Fibroblast of lung (primary cell): Measurements from ENCODE around the gene FAAP24. TPM values are rescaled to one million over a fixed set of nuclear protein-coding genes. Genes with fewer than 3 reads are reported as not detected.

Experiments used
- DNase-seq, 2 donors: peaks; one replicate each; pipeline versions ENCODE4 v3.0.0 to v3.0.0-alpha.2; 2010; ENCODE audit warnings: low read depth in 2 of 2
- H2AFZ ChIP-seq: 2 replicates; pipeline ENCODE4 v1.5.1; 2012; ENCODE audit warnings: low read length, control low read depth, inconsistent platforms
- H3K27ac ChIP-seq: 2 replicates; pipeline ENCODE4 v1.5.1; 2011; ENCODE audit warnings: low read length, control low read depth; ENCODE audit not compliant: insufficient read depth
- H3K27me3 ChIP-seq: 2 replicates; pipeline ENCODE4 v1.5.1; 2011; ENCODE audit warnings: mild to moderate bottlenecking, low read length; ENCODE audit not compliant: control insufficient read depth, insufficient read depth
- H3K36me3 ChIP-seq: 2 replicates; pipeline ENCODE4 v1.5.1; 2011; ENCODE audit warnings: low read length; ENCODE audit not compliant: control insufficient read depth, insufficient read depth
- H3K4me1 ChIP-seq: 2 replicates; pipeline ENCODE4 v1.5.1; 2011; ENCODE audit warnings: low read length; ENCODE audit not compliant: control insufficient read depth, insufficient read depth; ENCODE audit errors: extremely low read depth
- H3K4me2 ChIP-seq: 2 replicates; pipeline ENCODE4 v1.5.1; 2011; ENCODE audit warnings: low read length, control low read depth; ENCODE audit not compliant: insufficient read depth; ENCODE audit errors: extremely low read depth
- H3K4me3 ChIP-seq, 4 experiments: fragments of 200-600 bp in 1 of 4; sonication (generic) in 1 of 4; replicated peaks in 1 of 4; 2 replicates each; pipeline ENCODE4 v1.5.1; 2011 to 2016; ENCODE audit warnings: low read length in 4 of 4, low read depth in 3 of 4, mild to moderate bottlenecking in 3 of 4, control low read depth in 2 of 4, inconsistent platforms in 1 of 4, mixed read lengths in 1 of 4; ENCODE audit not compliant: insufficient read depth in 1 of 4; ENCODE audit errors: control extremely low read depth in 1 of 4
- H3K79me2 ChIP-seq: 2 replicates; pipeline ENCODE4 v1.5.1; 2012; ENCODE audit warnings: mild to moderate bottlenecking, low read length, inconsistent platforms; ENCODE audit not compliant: control insufficient read depth, insufficient read depth
- H3K9ac ChIP-seq: 2 replicates; pipeline ENCODE4 v1.5.1; 2011; ENCODE audit warnings: mild to moderate bottlenecking, low read length, control low read depth; ENCODE audit not compliant: insufficient read depth
- H3K9me3 ChIP-seq: 2 replicates; pipeline ENCODE4 v1.5.1; 2012; ENCODE audit warnings: low read depth, low read length; ENCODE audit not compliant: control insufficient read depth, insufficient read depth
- H4K20me1 ChIP-seq: 2 replicates; pipeline ENCODE4 v1.5.1; 2011; ENCODE audit warnings: low read length; ENCODE audit not compliant: control insufficient read depth, insufficient read depth; ENCODE audit errors: extremely low read depth
- EZH2 ChIP-seq: IDR thresholded peaks from 2 replicates; pipeline ENCODE4 v1.5.1; 2012; ENCODE audit warnings: low read length, control low read depth, mild to moderate bottlenecking; ENCODE audit errors: missing control alignments
- polyA plus RNA-seq, 2 donors: library from polyadenylated mRNA; depleted of rRNA in 1 of 2; stranded (reverse) in 1 of 2; unstranded in 1 of 2; fragments of >200 nt; gene quantifications; 2 replicates each; pipeline ENCODE4 v1.2.1, GENCODE V29; 2011 to 2012; ENCODE audit warnings: missing spikeins in 1 of 2
- total RNA-seq: library from RNA; depleted of rRNA; stranded (reverse); fragments of >200 nt; gene quantifications from 2 replicates; pipeline ENCODE4 v1.2.1, GENCODE V29; 2014
- TF ChIP-seq, protein P1 (sequence below), 2 donors: IDR thresholded peaks in 1 of 2; conservative IDR thresholded peaks in 1 of 2; 1 replicate in 1 of 2; 2 replicates in 1 of 2; pipeline ENCODE4 v1.5.1; 2011 to 2012; ENCODE audit warnings: low read length in 2 of 2, control low read depth in 1 of 2, inconsistent platforms in 1 of 2, low read depth in 1 of 2, mild to moderate bottlenecking in 1 of 2

FAAP24 gene
- total and polyA plus RNA-seq, 2 donors (not counting 1 experiment from before 2014, with no cell fraction given) = 2.3 to 3.0 TPM

DNA sequence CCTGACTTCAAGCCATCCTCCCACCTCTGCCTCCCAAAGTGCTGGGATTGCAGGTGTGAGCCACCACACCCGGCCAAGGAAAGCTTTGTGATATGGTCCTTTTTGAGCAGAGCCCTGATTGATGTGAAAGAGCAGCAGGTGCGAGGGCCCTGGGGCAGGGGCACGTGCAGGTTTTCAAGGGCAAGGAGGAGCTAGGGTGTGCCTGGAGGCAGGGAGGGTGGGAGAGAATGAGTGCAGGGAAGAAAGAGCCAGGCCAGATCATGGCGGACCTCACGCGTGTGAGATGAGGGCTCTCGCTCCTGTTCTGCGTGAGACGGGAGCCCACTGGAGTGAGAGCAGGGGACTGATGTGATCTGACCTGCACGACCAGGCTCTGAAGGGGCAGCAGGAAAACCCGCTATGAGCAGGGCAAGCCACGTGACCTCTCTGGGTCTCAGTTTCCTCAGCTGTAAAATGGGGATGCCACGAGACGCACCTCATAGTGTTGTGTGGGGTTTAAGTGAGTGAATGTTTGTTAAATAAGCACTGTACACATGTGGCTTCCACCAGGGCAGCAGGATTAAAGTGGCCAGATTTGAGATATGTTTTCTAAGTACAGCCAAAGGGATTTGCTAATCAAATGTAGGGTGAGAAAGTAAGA, 25.8 kb downstream of the FAAP24 start:
- no peaks in the 10 kb centered on the region for H3K36me3 ChIP-seq
- H4K20me1 ChIP-seq = no peaks in the 10 kb centered on the region
- no peak overlapping the region for H3K4me2 ChIP-seq
- H3K9ac ChIP-seq = no peak overlapping the region
- no peak overlapping the region for H2AFZ ChIP-seq
- DNase-seq = no peak
- no peak overlapping the region for H3K4me3 ChIP-seq
- H3K4me1 ChIP-seq = no peaks in the 10 kb centered on the region
- H3K27me3 ChIP-seq = no peaks in the 10 kb centered on the region
- no peaks in the 10 kb centered on the region for H3K9me3 ChIP-seq
- TF ChIP-seq, protein P1, sequence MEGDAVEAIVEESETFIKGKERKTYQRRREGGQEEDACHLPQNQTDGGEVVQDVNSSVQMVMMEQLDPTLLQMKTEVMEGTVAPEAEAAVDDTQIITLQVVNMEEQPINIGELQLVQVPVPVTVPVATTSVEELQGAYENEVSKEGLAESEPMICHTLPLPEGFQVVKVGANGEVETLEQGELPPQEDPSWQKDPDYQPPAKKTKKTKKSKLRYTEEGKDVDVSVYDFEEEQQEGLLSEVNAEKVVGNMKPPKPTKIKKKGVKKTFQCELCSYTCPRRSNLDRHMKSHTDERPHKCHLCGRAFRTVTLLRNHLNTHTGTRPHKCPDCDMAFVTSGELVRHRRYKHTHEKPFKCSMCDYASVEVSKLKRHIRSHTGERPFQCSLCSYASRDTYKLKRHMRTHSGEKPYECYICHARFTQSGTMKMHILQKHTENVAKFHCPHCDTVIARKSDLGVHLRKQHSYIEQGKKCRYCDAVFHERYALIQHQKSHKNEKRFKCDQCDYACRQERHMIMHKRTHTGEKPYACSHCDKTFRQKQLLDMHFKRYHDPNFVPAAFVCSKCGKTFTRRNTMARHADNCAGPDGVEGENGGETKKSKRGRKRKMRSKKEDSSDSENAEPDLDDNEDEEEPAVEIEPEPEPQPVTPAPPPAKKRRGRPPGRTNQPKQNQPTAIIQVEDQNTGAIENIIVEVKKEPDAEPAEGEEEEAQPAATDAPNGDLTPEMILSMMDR (conservative IDR thresholded peaks at IDR 0.05 in 1 of 2, IDR thresholded peaks at IDR 0.05 in 1 of 2; ENCODE audit: low read depth in 1 of 2, low read length in 2 of 2) = no peak
- no peak for TF ChIP-seq EZH2
- H3K27ac ChIP-seq = no peak overlapping the region
- no peaks in the 10 kb centered on the region for H3K79me2 ChIP-seq

DNA sequence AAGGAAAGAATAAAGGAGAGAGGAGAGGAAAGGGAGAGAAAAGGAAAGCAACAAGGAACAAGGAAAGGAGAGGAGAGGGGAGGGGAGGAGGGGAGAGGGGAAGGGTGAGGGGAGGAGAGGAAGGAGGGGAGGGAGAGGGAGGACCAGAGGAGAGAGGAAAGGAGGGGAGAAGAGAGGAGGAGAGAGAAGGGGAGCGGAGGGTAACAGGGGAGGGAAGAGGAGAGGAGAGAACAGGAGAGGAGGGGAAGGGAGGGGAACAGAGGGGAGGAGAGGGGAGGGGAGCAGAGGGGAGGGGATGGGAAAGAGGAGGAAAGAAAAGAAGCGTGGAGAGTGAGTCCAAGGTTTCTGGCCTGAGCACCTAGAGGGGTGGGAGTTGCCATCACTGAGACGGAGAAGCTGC, 26.7 kb downstream of the FAAP24 start:
- no peaks in the 10 kb centered on the region for H4K20me1 ChIP-seq
- H3K9me3 ChIP-seq = no peaks in the 10 kb centered on the region
- no peaks in the 10 kb centered on the region for H3K27me3 ChIP-seq
- no peak overlapping the region for H3K4me3 ChIP-seq
- no peak overlapping the region for H3K9ac ChIP-seq
- no peak overlapping the region for H3K27ac ChIP-seq
- no peak for DNase-seq
- no peaks in the 10 kb centered on the region for H3K36me3 ChIP-seq
- H2AFZ ChIP-seq = no peak overlapping the region
- no peak overlapping the region for H3K4me2 ChIP-seq
- no peaks in the 10 kb centered on the region for H3K79me2 ChIP-seq
- H3K4me1 ChIP-seq = no peaks in the 10 kb centered on the region
- TF ChIP-seq, protein P1 (conservative IDR thresholded peaks at IDR 0.05 in 1 of 2, IDR thresholded peaks at IDR 0.05 in 1 of 2; ENCODE audit: low read depth in 1 of 2, low read length in 2 of 2) = no peak
- TF ChIP-seq EZH2 = no peak

- Histone ChIP-seq H3K4me1 (no peaks in the 10 kb centered on the region), H3K4me3 (no peak overlapping the region), H3K9ac (no peak overlapping the region), H4K20me1 (no peaks in the 10 kb centered on the region), H3K4me2 (no peak overlapping the region), H3K27ac (no peak overlapping the region), H3K79me2 (no peaks in the 10 kb centered on the region), H3K9me3 (no peaks in the 10 kb centered on the region), H2AFZ (no peak overlapping the region), H3K27me3 (no peaks in the 10 kb centered on the region), H3K36me3 (no peaks in the 10 kb centered on the region)
- no peak for DNase-seq
- TF ChIP-seq, protein P1 (conservative IDR thresholded peaks at IDR 0.05 in 1 of 2, IDR thresholded peaks at IDR 0.05 in 1 of 2; ENCODE audit: low read depth in 1 of 2, low read length in 2 of 2) = no peak
- no peak for TF ChIP-seq EZH2
Observed at GRCh38 chr19:33000510-33000909, 28.5 kb downstream of the FAAP24 start.
